Esophagus squamous epithelium (tissue), 5 donors: Measurements from ENCODE around the gene KMT2A. TPM values are rescaled to one million over a fixed set of nuclear protein-coding genes. Genes with fewer than 3 reads are reported as not detected.
"Not testable (repeated sequence)": the region's sequence is repeated elsewhere in the genome, so short reads cannot be mapped to it uniquely, and the experiment has no call there.

ENCODE experiments used
- DNase-seq: peaks from one replicate; lab custom pipeline; 2025; lab: John Stamatoyannopoulos, UW
- H3K27ac ChIP-seq, 4 donors: fragments of 200-600 bp; sonication (generic); one replicate each; pipeline ENCODE4 v1.5.1; 2016 to 2019; ENCODE audit warnings: mild to moderate bottlenecking in 1 of 4
- H3K27me3 ChIP-seq, 4 donors: fragments of 200-600 bp; sonication (generic); 1 replicate in 3 of 4; 2 replicates in 1 of 4; pipeline versions ENCODE4 v1.5.1 to v1.6.0; 2017 to 2021; ENCODE audit warnings: antibody characterized with exemption in 1 of 4
- H3K36me3 ChIP-seq, 3 donors: fragments of 200-600 bp; sonication (generic); one replicate each; pipeline ENCODE4 v1.5.1; 2016 to 2019
- H3K4me1 ChIP-seq, 3 donors: fragments of 200-600 bp; sonication (generic); one replicate each; pipeline ENCODE4 v1.5.1; 2017 to 2019
- H3K4me3 ChIP-seq, 4 donors: fragments of 200-600 bp; sonication (generic); 1 replicate in 3 of 4; 2 replicates in 1 of 4; pipeline ENCODE4 v1.5.1; 2016 to 2019; ENCODE audit warnings: mild to moderate bottlenecking in 2 of 4, moderate library complexity in 1 of 4
- H3K9me3 ChIP-seq, 3 donors: fragments of 200-600 bp; sonication (generic); one replicate each; pipeline ENCODE4 v1.5.1; 2016 to 2019
- CTCF ChIP-seq, 6 experiments: fragments of 450-650 bp in 4 of 6; fragments of 200-600 bp in 2 of 6; sonication (generic) in 2 of 6; IDR thresholded peaks; one replicate each; pipeline ENCODE4 v1.5.1; 2016 to 2019; ENCODE audit warnings: antibody characterized with exemption in 6 of 6, mild to moderate bottlenecking in 4 of 6, moderate library complexity in 4 of 6
- POLR2A ChIP-seq, 4 donors: fragments of 450-650 bp; IDR thresholded peaks; one replicate each; pipeline ENCODE4 v1.6.1; 2017; ENCODE audit warnings: antibody characterized with exemption in 4 of 4, mild to moderate bottlenecking in 4 of 4, moderate library complexity in 3 of 4
- WGBS, 2 donors: methylation state at CpG; one replicate each; pipeline ENCODE4 v1.1.5; 2018; 5-methylcytosine and 5-hydroxymethylcytosine counted together
- intact Hi-C: fragments of 100-400 bp; cut with DNase I; formaldehyde crosslinking; loops from one replicate; pipeline ENCODE4 v1.15.0; 2022
- total RNA-seq, 4 donors: library from RNA; depleted of rRNA; stranded (reverse); fragments of >200 nt; gene quantifications; one replicate each; pipeline ENCODE4 v1.1.0, GENCODE V29; 2016
- donor health status: DM: yes; HTN: yes; CAD: no.

KMT2A gene
- total RNA-seq, 4 donors from 2014 or later, result 22.0 to 54.0 (median 29.0) TPM

- Histone ChIP-seq H3K4me3 (no peak overlapping the region), H3K9me3 (no peaks in the 10 kb centered on the region), H3K27me3 (no peaks in the 10 kb centered on the region), H3K36me3 (peaks cover 0 to 4% (median 0%) of the 10 kb centered on the region in 3 donors), H3K4me1 (peaks cover 0 to 16% (median 0%) of the 10 kb centered on the region in 3 donors), H3K27ac (no peak overlapping the region)
- intact Hi-C loops, result no loop called here
- TF ChIP-seq CTCF (IDR thresholded peaks at IDR 0.05) (no peak), POLR2A (IDR thresholded peaks at IDR 0.05) (no peak)
- 88 to 90% methylated on average over 2 of the region's 2 CpGs for WGBS, 2 donors
- no peak for DNase-seq
Measured at GRCh38 chr11:118462178-118462577, 25.9 kb downstream of the KMT2A start.

DNA sequence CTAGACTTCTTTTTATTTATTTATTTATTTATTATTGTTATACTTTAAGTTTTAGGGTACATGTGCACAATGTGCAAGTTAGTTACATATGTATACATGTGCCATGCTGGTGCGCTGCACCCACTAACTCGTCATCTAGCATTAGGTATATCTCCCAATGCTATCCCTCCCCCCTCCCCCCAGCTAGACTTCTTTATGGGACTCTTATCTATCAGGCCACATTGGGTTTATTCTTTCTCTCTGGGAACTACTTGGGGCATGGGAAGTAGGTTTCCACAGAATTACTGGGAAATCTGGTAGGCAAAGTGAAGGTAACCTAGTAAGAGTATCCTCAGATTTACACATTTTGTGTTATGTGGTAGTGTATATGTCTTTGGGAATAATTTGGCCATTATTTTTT lies 32.7 kb downstream of the KMT2A start:
- peaks cover 0 to 51% (median 12%) of the 10 kb centered on the region in 3 donors for H3K36me3 ChIP-seq
- 100% methylated on average over 2 of the region's 2 CpGs; no CpG with 5 or more reads in 1 of the 2 donors for WGBS, 2 donors
- H3K4me3 ChIP-seq, intact Hi-C loops, H3K9me3 ChIP-seq, H3K4me1 ChIP-seq, H3K27me3 ChIP-seq, H3K27ac ChIP-seq, DNase-seq: not testable (repeated sequence)

GRCh38 chr11:118471030-118471429 lies 34.7 kb downstream of the KMT2A start:
- no peaks in the 10 kb centered on the region for H3K27me3 ChIP-seq
- no peaks in the 10 kb centered on the region for H3K9me3 ChIP-seq
- H3K4me3 ChIP-seq, result no peak overlapping the region
- H3K36me3 ChIP-seq, result peaks cover 0 to 71% (median 12%) of the 10 kb centered on the region in 3 donors
- 73 to 93% methylated on average over 2 of the region's 2 CpGs for WGBS, 2 donors
- DNase-seq, result no peak
- no peaks in the 10 kb centered on the region for H3K4me1 ChIP-seq
- H3K27ac ChIP-seq, result no peak overlapping the region
- intact Hi-C loops, result no loop called here
- TF ChIP-seq CTCF (IDR thresholded peaks at IDR 0.05) (no peak), POLR2A (IDR thresholded peaks at IDR 0.05) (no peak)

DNA sequence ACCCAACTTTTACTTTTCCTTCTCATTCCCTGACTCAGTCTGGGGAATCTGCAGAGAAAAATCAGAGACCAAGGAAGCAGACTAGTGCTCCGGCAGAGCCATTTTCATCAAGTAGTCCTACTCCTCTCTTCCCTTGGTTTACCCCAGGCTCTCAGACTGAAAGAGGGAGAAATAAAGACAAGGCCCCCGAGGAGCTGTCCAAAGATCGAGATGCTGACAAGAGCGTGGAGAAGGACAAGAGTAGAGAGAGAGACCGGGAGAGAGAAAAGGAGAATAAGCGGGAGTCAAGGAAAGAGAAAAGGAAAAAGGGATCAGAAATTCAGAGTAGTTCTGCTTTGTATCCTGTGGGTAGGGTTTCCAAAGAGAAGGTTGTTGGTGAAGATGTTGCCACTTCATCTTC lies 37.2 kb downstream of the KMT2A start:
- WGBS, 2 donors, result 88 to 97% methylated on average over 1 to 6 of the region's 6 CpGs
- no peaks in the 10 kb centered on the region for H3K27me3 ChIP-seq
- H3K4me1 ChIP-seq, result no peaks in the 10 kb centered on the region
- no peaks in the 10 kb centered on the region for H3K9me3 ChIP-seq
- H3K27ac ChIP-seq, result no peak overlapping the region
- no peak for DNase-seq
- no peak for TF ChIP-seq POLR2A (IDR thresholded peaks at IDR 0.05)
- no peak for TF ChIP-seq CTCF (IDR thresholded peaks at IDR 0.05)
- intact Hi-C loops, result no loop called here
- H3K36me3 ChIP-seq, result peaks cover 9 to 96% (median 18%) of the 10 kb centered on the region in 3 donors
- no peak overlapping the region for H3K4me3 ChIP-seq

- intact Hi-C loops, result no loop called here
- H3K36me3 ChIP-seq, result peaks cover 18 to 100% (median 28%) of the 10 kb centered on the region in 3 donors
- peak overlapping the region in 1 of 4 donors; percentile 1 for H3K27ac ChIP-seq
- H3K9me3 ChIP-seq, result no peaks in the 10 kb centered on the region
- 60 to 71% methylated on average over 7 of the region's 7 CpGs for WGBS, 2 donors
- no peak overlapping the region for H3K4me3 ChIP-seq
- no peaks in the 10 kb centered on the region for H3K4me1 ChIP-seq
- TF ChIP-seq POLR2A (IDR thresholded peaks at IDR 0.05) (no peak), CTCF (IDR thresholded peaks at IDR 0.05) (no peak)
- DNase-seq, result no peak
- no peaks in the 10 kb centered on the region for H3K27me3 ChIP-seq
Measured at GRCh38 chr11:118476676-118477075, 40.4 kb downstream of the KMT2A start.

DNA sequence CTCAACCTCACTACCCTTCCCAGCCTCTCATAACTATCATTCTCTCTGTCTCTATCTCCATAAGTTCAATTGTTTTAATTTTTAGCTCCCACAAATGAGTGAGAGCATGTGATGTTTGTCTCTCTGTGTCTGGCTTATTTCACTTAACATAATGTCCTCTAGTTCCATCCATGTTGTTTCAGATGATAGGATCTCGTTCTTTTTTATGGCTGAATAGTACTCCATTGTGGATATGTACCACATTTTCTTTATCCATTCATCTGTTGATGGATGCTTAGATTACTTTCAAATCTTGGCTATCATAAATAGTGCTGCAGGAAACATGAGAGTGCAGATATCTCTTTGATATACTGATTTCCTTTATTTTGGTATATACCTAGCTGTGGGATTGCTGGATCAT lies 44.9 kb downstream of the KMT2A start:
- H3K27me3 ChIP-seq, H3K9me3 ChIP-seq, H3K4me1 ChIP-seq, H3K27ac ChIP-seq, H3K4me3 ChIP-seq, DNase-seq: not testable (repeated sequence)
- H3K36me3 ChIP-seq, result peaks cover 26 to 100% (median 45%) of the 10 kb centered on the region in 3 donors
- intact Hi-C loops, result loop anchor here (10.0 kb wide), 1 partner anchor 86 kb away; no protein-coding TSS in a partner anchor
- 93 to 100% methylated on average over 1 of the region's 1 CpG for WGBS, 2 donors
